Left cardiac atrium (tissue), 4 donors: Measurements from ENCODE around the gene GRIK4. TPM values are rescaled to one million over a fixed set of nuclear protein-coding genes. Genes with fewer than 3 reads are reported as not detected.
"Not testable (repeated sequence)": the region's sequence is repeated elsewhere in the genome, so short reads cannot be mapped to it uniquely, and the experiment has no call there.

ENCODE experiments used
- ATAC-seq, 2 donors: fragments of 200-7000 bp; cut with Tn5 transposase; one replicate each; pipeline ENCODE4 v1.9.1; 2020; ENCODE audit warnings: mild to moderate bottlenecking in 2 of 2, moderate library complexity in 2 of 2
- DNase-seq: peaks from one replicate; pipeline ENCODE4 v3.0.0-alpha.2; 2020
- intact Hi-C, 2 donors: fragments of 100-400 bp; cut with DNase I; formaldehyde crosslinking; loops; one replicate each; pipeline versions ENCODE4 v1.14.1 to v1.15.1; 2022 to 2023
- long read RNA-seq: library from polyadenylated mRNA; unstranded; transcript quantifications from one replicate; pipeline ENCODE4 v2.0.0, GENCODE V29; 2021
- total RNA-seq, 2 donors: library from RNA; stranded (reverse); fragmentation: NEBNext Ultra II Directional; extraction: Animal tissue kit (Norgen Biotek cat#: 25700); gene quantifications; one replicate each; pipeline ENCODE4 v1.2.1, GENCODE V29; 2021
- donor health status: DM: no; HTN: yes; CAD: no.
- donor health status: DM: no; HTN: yes; CAD: no; lungs with severe emphysema.
- donor health status: DM: yes; HTN: yes; CAD: no.
- donor health status: Dilated cardiomyopathy.

Gene GRIK4
- under 1 TPM; 0.35 to 0.55 TPM for total RNA-seq
- long read RNA-seq: 0 reads

GRCh38 chr11:120511116-120511819 lies at the start of gene GRIK4:
TSS of gene GRIK4 (plus strand) at chr11:120511748. CDS start at chr11:120660319, 148,571 bp downstream.
- intact Hi-C loops: loop anchor here (1.0 to 10.0 kb wide), 6 partner anchors 171 to 604 kb away; no protein-coding TSS in a partner anchor
- ATAC-seq: peak; percentile 86 to 88

GRCh38 chr11:120462825-120463224 lies 48.7 kb upstream of the GRIK4 start:
- DNase-seq: no peak
- intact Hi-C loops: no loop called here
- no peak for ATAC-seq

More at GRCh38 chr11:120511116-120511819, at the start of gene GRIK4:
- DNase-seq: peak; percentile 88

- DNase-seq (no peak), ATAC-seq (no peak)
- intact Hi-C loops: no loop called here
Observed at GRCh38 chr11:120465921-120466534, 45.5 kb upstream of the GRIK4 start.

- no peak for DNase-seq
- ATAC-seq: no peak
- intact Hi-C loops: no loop called here
Observed at GRCh38 chr11:120467627-120468026, 43.9 kb upstream of the GRIK4 start.

- no peak for DNase-seq
- intact Hi-C loops: loop anchor here in 1 of 2 donors (10.0 kb wide), 1 partner anchor 136 kb away; the partner anchor contains the start of gene ARHGEF12
- ATAC-seq: no peak
Observed at GRCh38 chr11:120471131-120471530, 40.4 kb upstream of the GRIK4 start.

- intact Hi-C loops: loop anchor here in 1 of 2 donors (10.0 kb wide), 1 partner anchor 137 kb away; the partner anchor contains the start of gene ARHGEF12
- no peak for DNase-seq
- no peak for ATAC-seq
Observed at GRCh38 chr11:120471994-120472393, 39.6 kb upstream of the GRIK4 start.

GRCh38 chr11:120473503-120473902 lies 38.0 kb upstream of the GRIK4 start:
- intact Hi-C loops: loop anchor here in 1 of 2 donors (10.0 kb wide), 1 partner anchor 139 kb away; the partner anchor contains the start of gene ARHGEF12
- ATAC-seq (peak in 1 of 2 donors; percentile 38), DNase-seq (no peak)

- no peak for DNase-seq
- intact Hi-C loops: no loop called here
- ATAC-seq: peak in 1 of 2 donors; percentile 41
Observed at GRCh38 chr11:120482149-120482548, 29.4 kb upstream of the GRIK4 start.

- DNase-seq (no peak), ATAC-seq (no peak)
- intact Hi-C loops: no loop called here
Observed at GRCh38 chr11:120484722-120485121, 26.8 kb upstream of the GRIK4 start.

GRCh38 chr11:120486138-120486537 lies 25.4 kb upstream of the GRIK4 start:
- no peak for ATAC-seq
- intact Hi-C loops: no loop called here
- no peak for DNase-seq

GRCh38 chr11:120489799-120490198 lies 21.7 kb upstream of the GRIK4 start:
- intact Hi-C loops: no loop called here
- DNase-seq (no peak), ATAC-seq (no peak)

GRCh38 chr11:120492486-120492885 lies 19.1 kb upstream of the GRIK4 start:
- intact Hi-C loops: no loop called here
- ATAC-seq: no peak
- DNase-seq: no peak

- DNase-seq (no peak), ATAC-seq (no peak)
- intact Hi-C loops: no loop called here
Observed at GRCh38 chr11:120494595-120494994, 17.0 kb upstream of the GRIK4 start.

GRCh38 chr11:120499088-120499487 lies 12.5 kb upstream of the GRIK4 start:
- ATAC-seq (no peak), DNase-seq (no peak)
- intact Hi-C loops: no loop called here

GRCh38 chr11:120499859-120500258 lies 11.7 kb upstream of the GRIK4 start:
- DNase-seq: no peak
- intact Hi-C loops: no loop called here
- no peak for ATAC-seq

GRCh38 chr11:120500414-120501071 lies 11.0 kb upstream of the GRIK4 start:
- intact Hi-C loops: no loop called here
- peak; percentile 19 to 36 for ATAC-seq
- DNase-seq: peak; percentile 38

- ATAC-seq (no peak), DNase-seq (no peak)
- intact Hi-C loops: no loop called here
Observed at GRCh38 chr11:120501440-120501839, 10.1 kb upstream of the GRIK4 start.

- intact Hi-C loops: no loop called here
- DNase-seq: no peak
- ATAC-seq: no peak
Observed at GRCh38 chr11:120501976-120502755, 9.4 kb upstream of the GRIK4 start.

GRCh38 chr11:120503529-120503928 lies 8.0 kb upstream of the GRIK4 start:
- intact Hi-C loops, DNase-seq, ATAC-seq: not testable (repeated sequence)
